ENCODE measurements around the gene ATP2B2.

Gene ATP2B2

DNA sequence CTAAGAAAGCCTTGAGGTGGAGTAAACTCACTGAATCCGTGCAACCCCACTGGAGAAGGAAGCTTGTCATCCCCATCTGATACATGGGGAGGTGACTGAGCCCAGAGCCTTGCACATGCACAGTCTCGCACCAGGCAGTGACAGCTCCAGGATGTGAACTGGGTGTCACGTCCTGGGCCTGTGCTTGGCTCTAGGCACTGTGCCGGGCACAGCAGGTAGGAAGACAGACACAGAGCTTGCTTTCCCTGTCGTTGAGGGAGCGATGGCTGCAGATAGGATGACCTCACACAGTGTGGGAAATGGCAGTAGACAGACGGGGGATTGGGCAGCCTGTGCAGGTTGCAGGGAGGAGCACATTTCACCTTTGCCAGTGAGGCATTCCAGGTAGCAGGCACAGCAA is 12.2 kb upstream of the ATP2B2 start (continued):
- no peak for TF ChIP-seq HOXA7 (CRISPR knock-in tag; IDR thresholded peaks at IDR 0.05; ENCODE audit: borderline replicate concordance)
- TF ChIP-seq EGR2 (tag by site-specific recombination; IDR thresholded peaks at IDR 0.05; ENCODE audit: low read depth) = no peak
- no peak for TF ChIP-seq ZNF548 (tag by site-specific recombination; IDR thresholded peaks at IDR 0.05)
- TF ChIP-seq ZNF48 (tag by site-specific recombination; IDR thresholded peaks at IDR 0.05) = no peak
- TF ChIP-seq CTCF (tag by site-specific recombination; IDR thresholded peaks at IDR 0.05) = no peak
- TF ChIP-seq ZNF629 (tag by site-specific recombination; IDR thresholded peaks at IDR 0.05) = no peak
- TF ChIP-seq ZNF707 (tag by site-specific recombination; IDR thresholded peaks at IDR 0.05) = no peak
- TF ChIP-seq ZNF473 (tag by site-specific recombination; IDR thresholded peaks at IDR 0.05) = no peak
- TF ChIP-seq ZBTB11 (tag by site-specific recombination; conservative IDR thresholded peaks at IDR 0.05; ENCODE audit: low read depth) = no peak
- TF ChIP-seq, protein P1, sequence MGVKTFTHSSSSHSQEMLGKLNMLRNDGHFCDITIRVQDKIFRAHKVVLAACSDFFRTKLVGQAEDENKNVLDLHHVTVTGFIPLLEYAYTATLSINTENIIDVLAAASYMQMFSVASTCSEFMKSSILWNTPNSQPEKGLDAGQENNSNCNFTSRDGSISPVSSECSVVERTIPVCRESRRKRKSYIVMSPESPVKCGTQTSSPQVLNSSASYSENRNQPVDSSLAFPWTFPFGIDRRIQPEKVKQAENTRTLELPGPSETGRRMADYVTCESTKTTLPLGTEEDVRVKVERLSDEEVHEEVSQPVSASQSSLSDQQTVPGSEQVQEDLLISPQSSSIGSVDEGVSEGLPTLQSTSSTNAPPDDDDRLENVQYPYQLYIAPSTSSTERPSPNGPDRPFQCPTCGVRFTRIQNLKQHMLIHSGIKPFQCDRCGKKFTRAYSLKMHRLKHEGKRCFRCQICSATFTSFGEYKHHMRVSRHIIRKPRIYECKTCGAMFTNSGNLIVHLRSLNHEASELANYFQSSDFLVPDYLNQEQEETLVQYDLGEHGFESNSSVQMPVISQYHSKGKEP (tag by site-specific recombination; IDR thresholded peaks at IDR 0.05) = no peak
- no peak for TF ChIP-seq ZNF449 (tag by site-specific recombination; IDR thresholded peaks at IDR 0.05)
- TF ChIP-seq YY2 (tag by site-specific recombination; IDR thresholded peaks at IDR 0.05) = no peak
- no peak for TF ChIP-seq ZNF792 (tag by site-specific recombination; IDR thresholded peaks at IDR 0.05)

- H3K27ac ChIP-seq (ENCODE audit: extremely low read depth, low read depth, low read length) = no peak overlapping the region
- no peak overlapping the region for H3K4me3 ChIP-seq (ENCODE audit: low read depth, low read length)
- CTCF ChIA-PET = interaction anchor here (0.6 to 1.5 kb wide), 2 partner anchors 28 to 222 kb away, joined by 3 to 4 read pairs; no protein-coding TSS in a partner anchor
- H3K4me1 ChIP-seq (ENCODE audit: control insufficient read depth, insufficient read depth, low read length) = no peaks in the 10 kb centered on the region
- POLR2A ChIA-PET = no interaction called here
- H3K36me3 ChIP-seq (ENCODE audit: control insufficient read depth in 2 of 2, insufficient read depth in 1 of 2, low read length in 2 of 2) = no peaks in the 10 kb centered on the region
- no peaks in the 10 kb centered on the region for H3K9me3 ChIP-seq (ENCODE audit: control insufficient read depth, insufficient read depth, low read depth, low read length)
- TF ChIP-seq ZNF791 (tag by site-specific recombination; IDR thresholded peaks at IDR 0.05) (no peak), ZNF114 (tag by site-specific recombination; IDR thresholded peaks at IDR 0.05) (no peak), KLF1 (tag by site-specific recombination; IDR thresholded peaks at IDR 0.05) (no peak), ZNF433 (tag by site-specific recombination; IDR thresholded peaks at IDR 0.05; ENCODE audit: low read depth) (no peak), ATF2 (tag by site-specific recombination; IDR thresholded peaks at IDR 0.05; ENCODE audit: low read depth) (no peak), ZNF610 (tag by site-specific recombination; IDR thresholded peaks at IDR 0.05; ENCODE audit: borderline replicate concordance) (no peak), ZNF184 (tag by site-specific recombination; IDR thresholded peaks at IDR 0.05) (no peak)
- TF ChIP-seq, protein P2, sequence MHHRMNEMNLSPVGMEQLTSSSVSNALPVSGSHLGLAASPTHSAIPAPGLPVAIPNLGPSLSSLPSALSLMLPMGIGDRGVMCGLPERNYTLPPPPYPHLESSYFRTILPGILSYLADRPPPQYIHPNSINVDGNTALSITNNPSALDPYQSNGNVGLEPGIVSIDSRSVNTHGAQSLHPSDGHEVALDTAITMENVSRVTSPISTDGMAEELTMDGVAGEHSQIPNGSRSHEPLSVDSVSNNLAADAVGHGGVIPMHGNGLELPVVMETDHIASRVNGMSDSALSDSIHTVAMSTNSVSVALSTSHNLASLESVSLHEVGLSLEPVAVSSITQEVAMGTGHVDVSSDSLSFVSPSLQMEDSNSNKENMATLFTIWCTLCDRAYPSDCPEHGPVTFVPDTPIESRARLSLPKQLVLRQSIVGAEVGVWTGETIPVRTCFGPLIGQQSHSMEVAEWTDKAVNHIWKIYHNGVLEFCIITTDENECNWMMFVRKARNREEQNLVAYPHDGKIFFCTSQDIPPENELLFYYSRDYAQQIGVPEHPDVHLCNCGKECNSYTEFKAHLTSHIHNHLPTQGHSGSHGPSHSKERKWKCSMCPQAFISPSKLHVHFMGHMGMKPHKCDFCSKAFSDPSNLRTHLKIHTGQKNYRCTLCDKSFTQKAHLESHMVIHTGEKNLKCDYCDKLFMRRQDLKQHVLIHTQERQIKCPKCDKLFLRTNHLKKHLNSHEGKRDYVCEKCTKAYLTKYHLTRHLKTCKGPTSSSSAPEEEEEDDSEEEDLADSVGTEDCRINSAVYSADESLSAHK (tag by site-specific recombination; IDR thresholded peaks at IDR 0.05) = no peak
- TF ChIP-seq, protein P1 (tag by site-specific recombination; IDR thresholded peaks at IDR 0.05) = no peak
These were observed 11.4 kb upstream of the ATP2B2 start for GRCh38 chr3:10516544-10517452.
